Kidney (tissue), 14 donors: ENCODE measurements around the gene CIAO1. TPM values are rescaled to one million over a fixed set of nuclear protein-coding genes. Genes with fewer than 3 reads are reported as not detected.
A peak's percentile ranks its signal among the peaks of the same experiment; 100 is the strongest.

ENCODE experiments used
- DNase-seq, 5 donors: peaks; one replicate each; pipeline ENCODE4 v3.0.0-alpha.2; 2013 to 2020
- FAIRE-seq: peaks from 2 replicates; lab custom pipeline; 2012; peaks lifted over from hg19 to GRCh38; lab: Jason Lieb, UNC
- H3K27ac ChIP-seq, 2 donors: one replicate each; pipeline ENCODE4 v1.7.0; 2013; ENCODE audit warnings: low read depth in 2 of 2, low read length in 2 of 2, inconsistent platforms in 1 of 2
- H3K27me3 ChIP-seq: one replicate; pipeline ENCODE4 v1.7.1; 2013; ENCODE audit warnings: low read length, inconsistent platforms; ENCODE audit not compliant: control insufficient read depth, insufficient read depth
- H3K36me3 ChIP-seq, 3 donors: one replicate each; pipeline versions ENCODE4 v1.7.0 to v1.7.1; 2013; ENCODE audit warnings: low read length in 3 of 3, control low read depth in 1 of 3, inconsistent platforms in 1 of 3; ENCODE audit not compliant: insufficient read depth in 3 of 3, control insufficient read depth in 2 of 3
- H3K4me1 ChIP-seq, 3 donors: one replicate each; pipeline versions ENCODE4 v1.7.0 to v1.7.1; 2013; ENCODE audit warnings: low read length in 3 of 3, inconsistent platforms in 1 of 3, low read depth in 1 of 3; ENCODE audit not compliant: control insufficient read depth in 2 of 3, insufficient read depth in 2 of 3
- H3K4me3 ChIP-seq, 3 donors: one replicate each; pipeline versions ENCODE4 v1.7.0 to v1.8.1; 2013; ENCODE audit warnings: low read length in 3 of 3, control low read depth in 1 of 3, inconsistent platforms in 1 of 3
- H3K9ac ChIP-seq, 3 donors: one replicate each; pipeline versions ENCODE4 v1.7.0 to v1.7.1; 2013; ENCODE audit warnings: low read length in 3 of 3, control low read depth in 1 of 3, inconsistent platforms in 1 of 3
- H3K9me3 ChIP-seq, 3 donors: one replicate each; pipeline versions ENCODE4 v1.7.0 to v1.7.1; 2013; ENCODE audit warnings: low read length in 3 of 3, control low read depth in 1 of 3, inconsistent platforms in 1 of 3; ENCODE audit not compliant: control insufficient read depth in 2 of 3, insufficient read depth in 1 of 3
- CTCF ChIP-seq: IDR thresholded peaks from 3 replicates; pipeline ENCODE4 v1.5.1; 2012; ENCODE audit warnings: mild to moderate bottlenecking, moderate library complexity, borderline replicate concordance; ENCODE audit not compliant: insufficient read depth; ENCODE audit errors: extremely low read depth
- intact Hi-C: fragments of 100-400 bp; cut with DNase I; formaldehyde crosslinking; loops from one replicate; pipeline ENCODE4 v1.11.1; 2022
- polyA plus RNA-seq: library from polyadenylated mRNA; stranded (reverse); fragments of 350-450 nt; fragmentation: Illumina TruSeq; extraction: RNeasy Lipid Tissue Mini Kit (QIAGEN cat#74804); gene quantifications from one replicate; pipeline ENCODE4 v1.2.3, GENCODE V29; 2014; ENCODE audit warnings: low read depth, low replicate concordance; ENCODE audit not compliant: insufficient read depth
- total RNA-seq: library from RNA; stranded (reverse); fragmentation: NEBNext Ultra II Directional; extraction: Animal tissue kit (Norgen Biotek cat#: 25700); gene quantifications from one replicate; pipeline ENCODE4 v1.2.1, GENCODE V29; 2021
- donor health status: control.
- donor health status: control.
- donor health status: control.
- donor health status: control.
- donor health status: control.
- donor health status: DM: yes; HTN: yes; CAD: no.
- donor health status: Normal renal cell carcinoma (clear cell type).

The CIAO1 gene
- total and polyA plus RNA-seq, 2 donors from 2014 or later: 48.2 to 63.0 TPM

- no peaks in the 10 kb centered on the region for H3K9me3 ChIP-seq
- FAIRE-seq (no peak), DNase-seq (peak in 1 of 5 donors; percentile 8)
- peaks cover 3 to 19% (median 15%) of the 10 kb centered on the region in 3 donors for H3K4me1 ChIP-seq
- no peak overlapping the region for H3K4me3 ChIP-seq
- H3K27me3 ChIP-seq: no peaks in the 10 kb centered on the region
- TF ChIP-seq CTCF: no peak
- intact Hi-C loops: no loop called here
- no peak overlapping the region for H3K27ac ChIP-seq
- H3K9ac ChIP-seq: no peak overlapping the region
- H3K36me3 ChIP-seq: peaks cover 0 to 9% (median 0%) of the 10 kb centered on the region in 3 donors
Observed at GRCh38 chr2:96247896-96248295, 18.1 kb upstream of the CIAO1 start.

- intact Hi-C loops: no loop called here
- no peaks in the 10 kb centered on the region for H3K9me3 ChIP-seq
- no peak for TF ChIP-seq CTCF
- FAIRE-seq (no peak), DNase-seq (no peak)
- H3K4me1 ChIP-seq: peaks cover 3 to 23% (median 15%) of the 10 kb centered on the region in 3 donors
- H3K27me3 ChIP-seq: no peaks in the 10 kb centered on the region
- no peak overlapping the region for H3K27ac ChIP-seq
- H3K9ac ChIP-seq: no peak overlapping the region
- no peak overlapping the region for H3K4me3 ChIP-seq
- H3K36me3 ChIP-seq: peaks cover 0 to 14% (median 6%) of the 10 kb centered on the region in 3 donors
Observed at GRCh38 chr2:96248624-96249023, 17.4 kb upstream of the CIAO1 start.

DNA sequence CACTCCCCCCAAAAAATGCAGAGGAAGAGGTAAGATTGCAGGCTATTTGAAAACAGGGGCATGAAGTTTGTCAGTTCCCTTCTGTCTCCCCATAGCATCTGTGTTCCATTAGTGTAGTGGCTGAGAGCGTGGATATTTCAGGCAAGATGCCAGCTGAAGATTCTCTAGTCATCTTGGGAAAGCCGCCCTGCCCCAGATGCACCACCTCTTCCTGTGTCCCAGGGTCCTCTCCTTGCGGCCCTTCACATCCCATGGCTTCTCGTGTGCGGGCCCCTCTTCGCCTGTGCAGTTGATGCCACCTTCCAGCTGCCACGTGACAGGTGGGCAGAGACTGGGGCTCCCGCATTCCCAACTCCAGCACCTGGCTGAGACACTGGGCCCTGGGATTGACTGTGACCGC is 16.4 kb upstream of the CIAO1 start:
- Histone ChIP-seq H3K4me3 (no peak overlapping the region), H3K36me3 (peaks cover 0 to 23% (median 16%) of the 10 kb centered on the region in 3 donors), H3K27me3 (no peaks in the 10 kb centered on the region), H3K27ac (peak overlapping the region in 1 of 2 donors; percentile 18), H3K9ac (no peak overlapping the region), H3K9me3 (no peaks in the 10 kb centered on the region), H3K4me1 (peaks cover 3 to 30% (median 15%) of the 10 kb centered on the region in 3 donors)
- FAIRE-seq: no peak
- TF ChIP-seq CTCF: no peak
- peak in 1 of 5 donors; percentile 60 for DNase-seq
- intact Hi-C loops: no loop called here

GRCh38 chr2:96250188-96250587 is 15.8 kb upstream of the CIAO1 start:
- intact Hi-C loops: no loop called here
- no peak for TF ChIP-seq CTCF
- H3K27ac ChIP-seq: peak overlapping the region in 1 of 2 donors; percentile 66
- no peaks in the 10 kb centered on the region for H3K9me3 ChIP-seq
- H3K4me1 ChIP-seq: peaks cover 3 to 34% (median 15%) of the 10 kb centered on the region in 3 donors
- H3K4me3 ChIP-seq: no peak overlapping the region
- H3K9ac ChIP-seq: no peak overlapping the region
- peak in 1 of 5 donors; percentile 43 for DNase-seq
- H3K36me3 ChIP-seq: peaks cover 2 to 27% (median 22%) of the 10 kb centered on the region in 3 donors
- FAIRE-seq: no peak
- H3K27me3 ChIP-seq: no peaks in the 10 kb centered on the region
